GM12891 (cell line): ENCODE data around the gene ADI1. TPM values are rescaled to one million over a fixed set of nuclear protein-coding genes. Genes with fewer than 3 reads are reported as not detected.

ENCODE experiments used
- DNase-seq: peaks from one replicate; pipeline ENCODE4 v3.0.0; 2011; ENCODE audit warnings: low spot score; ENCODE audit not compliant: insufficient read length
- FAIRE-seq: peaks from 2 replicates; lab custom pipeline; 2011; peaks lifted over from hg19 to GRCh38; lab: Jason Lieb, UNC
- PAX5 ChIP-seq: IDR thresholded peaks from 2 replicates; pipeline ENCODE4 v1.6.1; 2011; ENCODE audit warnings: low read length, moderate library complexity, mild to moderate bottlenecking; ENCODE audit not compliant: insufficient read depth, severe bottlenecking
- POLR2A ChIP-seq: IDR thresholded peaks from 2 replicates; pipeline ENCODE4 v1.6.1; 2011; ENCODE audit warnings: low read depth, low read length, control low read depth
- POLR2AphosphoS5 ChIP-seq: IDR thresholded peaks from 2 replicates; pipeline ENCODE4 v1.6.1; 2011; ENCODE audit warnings: low read depth, low read length, control low read depth
- POU2F2 ChIP-seq: IDR thresholded peaks from 2 replicates; pipeline ENCODE4 v1.6.1; 2011; ENCODE audit warnings: low read depth, mild to moderate bottlenecking, control low read depth, low read length, moderate library complexity
- SPI1 ChIP-seq: IDR thresholded peaks from 2 replicates; pipeline ENCODE4 v1.6.1; 2011; ENCODE audit warnings: low read depth, low read length, control low read depth
- TAF1 ChIP-seq: IDR thresholded peaks from 2 replicates; pipeline ENCODE4 v1.6.1; 2011; ENCODE audit warnings: low read depth, low read length, control low read depth
- polyA plus RNA-seq: library from polyadenylated mRNA; unstranded; fragments of >200 nt; gene quantifications from one replicate; pipeline ENCODE4 v1.2.1, GENCODE V29; 2012; ENCODE audit warnings: low read depth, missing spikeins, inconsistent platforms; ENCODE audit not compliant: missing spikeins

ADI1 gene
- 16.1 TPM for polyA plus RNA-seq

DNA sequence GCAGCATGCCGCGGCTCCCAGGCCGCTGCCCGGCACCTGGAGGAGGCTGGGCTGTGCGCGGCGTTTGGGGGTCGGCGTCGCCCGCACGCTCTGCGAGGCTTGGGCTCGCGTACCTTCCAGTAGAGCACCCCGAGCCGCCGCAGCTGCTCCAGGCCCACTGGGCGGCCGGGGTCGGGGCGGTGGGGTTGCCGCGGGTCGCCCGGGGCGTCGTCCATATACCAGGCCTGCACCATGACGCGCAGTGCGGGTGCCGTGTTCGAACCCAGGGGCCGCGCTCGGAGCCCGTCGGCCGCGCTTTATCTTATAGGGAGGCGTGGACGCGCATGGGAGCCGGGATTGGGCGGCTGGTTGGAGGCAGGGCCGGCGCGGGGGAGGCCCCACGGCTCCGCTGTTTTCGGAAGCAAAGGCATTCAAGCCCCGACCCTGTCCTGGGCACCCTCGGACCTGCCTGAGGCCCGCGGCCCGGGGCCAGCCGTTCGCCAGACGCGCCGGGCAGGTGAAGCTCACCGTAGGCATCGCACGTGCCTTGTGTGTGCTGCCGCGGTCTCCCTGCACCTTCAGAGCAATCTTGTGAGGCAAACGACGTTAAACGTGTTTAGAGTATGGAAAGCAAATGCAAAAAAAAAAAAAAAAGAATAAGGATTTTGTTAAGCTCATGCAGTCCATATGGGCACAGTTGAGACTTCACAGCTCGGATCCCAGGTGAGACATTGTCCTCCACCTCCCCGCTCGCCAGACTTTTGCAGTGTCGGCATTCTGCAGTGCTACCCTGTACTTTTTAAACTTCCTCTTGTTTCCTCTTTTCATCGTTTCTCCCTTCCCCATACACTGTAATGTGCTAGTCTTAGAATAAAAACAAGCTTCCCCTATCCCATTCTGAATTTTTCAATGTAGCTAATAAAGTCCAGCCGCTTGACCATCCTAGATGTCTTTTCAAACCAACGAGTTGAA is at the start of gene ADI1:
Gene ADI1, minus strand, starts transcription at position 277 of the 951 bp plus-strand sequence. Its CDS starts 44 bp downstream, at position 233.
- DNase-seq, result peak; percentile 73
- FAIRE-seq, result no peak
- TF ChIP-seq SPI1, result no peak
- peak; percentile 76; the same call in 1 of the 2 replicates for TF ChIP-seq POLR2A
- TF ChIP-seq POLR2AphosphoS5, result peak; percentile 75; the same call in 1 of the 2 replicates
- TF ChIP-seq POU2F2, result peak; percentile 49; the same call in 1 of the 2 replicates
- no peak for TF ChIP-seq PAX5
- peak; percentile 53; the same call in 1 of the 2 replicates for TF ChIP-seq TAF1

- DNase-seq, result no peak
- TF ChIP-seq SPI1, result no peak
- no peak for TF ChIP-seq POLR2A
- TF ChIP-seq POLR2AphosphoS5, result no peak
- no peak for TF ChIP-seq TAF1
- TF ChIP-seq POU2F2, result no peak
- TF ChIP-seq PAX5, result no peak
- no peak for FAIRE-seq
Measured at GRCh38 chr2:3566806-3567205, 47.5 kb upstream of the ADI1 start.

DNA sequence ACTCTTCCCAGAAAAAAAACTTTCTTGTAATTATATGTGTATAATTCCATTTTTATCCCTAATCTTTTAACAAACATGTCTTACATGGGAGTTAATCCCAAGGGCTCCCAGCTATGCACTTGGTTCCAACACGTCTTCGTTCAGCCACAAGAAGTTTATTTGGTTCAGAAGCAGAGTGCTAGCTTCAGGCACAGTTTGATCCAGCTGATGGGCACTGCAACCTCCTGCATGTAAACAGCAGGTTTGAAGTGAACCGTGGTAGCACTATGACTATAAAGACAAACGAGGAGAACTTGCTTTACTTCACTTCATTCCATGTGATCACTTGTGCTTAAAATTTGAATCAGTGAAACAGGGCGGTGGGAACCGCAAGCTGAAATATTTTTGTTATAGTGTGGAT is 45.8 kb upstream of the ADI1 start:
- FAIRE-seq (no peak), DNase-seq (no peak)
- TF ChIP-seq TAF1 (no peak), SPI1 (no peak)

DNA sequence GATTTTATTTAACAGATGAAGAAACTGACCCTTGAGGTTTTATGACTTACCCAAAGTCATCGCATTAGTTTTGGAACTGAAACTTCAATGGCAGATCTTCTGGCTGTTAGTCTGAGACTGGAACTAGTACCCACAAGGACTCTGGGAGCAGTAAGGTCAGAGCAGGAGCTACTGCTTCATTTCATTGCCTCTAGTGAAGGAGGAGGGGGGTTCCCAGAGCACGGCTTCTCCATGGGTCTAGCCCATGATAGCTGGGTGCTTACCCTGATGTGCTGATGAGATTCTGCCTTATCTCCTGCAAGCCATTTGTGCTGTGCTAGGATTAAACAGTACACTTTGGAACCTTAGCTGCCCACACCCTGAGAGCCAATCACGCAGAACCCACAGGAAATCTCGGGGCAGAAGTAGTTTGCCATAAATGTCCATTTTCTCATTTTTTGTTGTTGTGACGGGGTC is 44.2 kb upstream of the ADI1 start:
- FAIRE-seq (no peak), DNase-seq (peak; percentile 30)
- 0 out of 2 replicates have a peak, but pooled peaks have one; percentile 16 for TF ChIP-seq POLR2A
- no peak for TF ChIP-seq POLR2AphosphoS5

- TF ChIP-seq SPI1, result no peak; the same call in 1 of the 2 replicates
- TF ChIP-seq POLR2AphosphoS5, result peak; percentile 91
- TF ChIP-seq TAF1, result peak; percentile 59
- TF ChIP-seq POLR2A, result peak; percentile 90
- peak; percentile 94 for FAIRE-seq
- peak; percentile 97 for DNase-seq
Measured at GRCh38 chr2:3558205-3559014, 39.1 kb upstream of the ADI1 start, which contains the start of gene RNASEH1. Gene RNASEH1, minus strand, starts transcription at chr2:3558333. Its CDS starts 73 bp downstream, at chr2:3558260.

DNA sequence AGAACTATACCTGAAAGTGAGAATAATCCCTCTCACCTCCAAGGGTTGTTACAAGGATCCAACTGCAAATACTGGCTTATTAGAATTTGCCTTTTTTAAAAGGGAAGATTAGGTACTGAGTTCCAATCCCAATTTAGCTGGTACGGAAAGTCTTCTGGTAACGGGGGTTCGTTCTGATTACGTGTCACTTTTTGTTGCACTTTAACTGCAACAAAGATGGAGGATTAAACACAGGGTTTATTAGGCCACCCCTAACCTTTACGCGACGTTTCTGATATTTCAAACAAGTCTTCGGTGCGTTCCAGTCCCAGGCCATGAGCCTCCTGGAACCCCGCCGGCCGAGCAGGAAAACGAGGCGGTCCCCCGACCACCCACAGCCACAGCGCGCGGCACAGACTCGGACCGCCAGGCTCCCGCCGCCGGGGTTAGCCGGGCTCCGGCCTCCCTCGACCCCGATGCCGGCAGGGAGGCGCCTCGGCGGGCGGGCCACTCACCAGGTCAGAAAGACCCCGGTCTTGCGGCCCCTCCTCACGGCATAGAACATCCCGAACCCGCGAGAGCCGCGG is 38.4 kb upstream of the ADI1 start:
- no peak for TF ChIP-seq POLR2A
- TF ChIP-seq SPI1, result no peak
- no peak for TF ChIP-seq TAF1
- TF ChIP-seq PAX5, result no peak
- TF ChIP-seq POU2F2, result no peak
- TF ChIP-seq POLR2AphosphoS5, result no peak
- FAIRE-seq (no peak), DNase-seq (no peak)

GRCh38 chr2:3553946-3554345 is 34.6 kb upstream of the ADI1 start:
- DNase-seq, result no peak
- FAIRE-seq, result no peak
- TF ChIP-seq POU2F2 (no peak), PAX5 (no peak), SPI1 (no peak)

- FAIRE-seq (no peak), DNase-seq (no peak)
- TF ChIP-seq POLR2AphosphoS5 (no peak), POLR2A (no peak), TAF1 (no peak)
Measured at GRCh38 chr2:3547915-3548314, 28.6 kb upstream of the ADI1 start.

DNA sequence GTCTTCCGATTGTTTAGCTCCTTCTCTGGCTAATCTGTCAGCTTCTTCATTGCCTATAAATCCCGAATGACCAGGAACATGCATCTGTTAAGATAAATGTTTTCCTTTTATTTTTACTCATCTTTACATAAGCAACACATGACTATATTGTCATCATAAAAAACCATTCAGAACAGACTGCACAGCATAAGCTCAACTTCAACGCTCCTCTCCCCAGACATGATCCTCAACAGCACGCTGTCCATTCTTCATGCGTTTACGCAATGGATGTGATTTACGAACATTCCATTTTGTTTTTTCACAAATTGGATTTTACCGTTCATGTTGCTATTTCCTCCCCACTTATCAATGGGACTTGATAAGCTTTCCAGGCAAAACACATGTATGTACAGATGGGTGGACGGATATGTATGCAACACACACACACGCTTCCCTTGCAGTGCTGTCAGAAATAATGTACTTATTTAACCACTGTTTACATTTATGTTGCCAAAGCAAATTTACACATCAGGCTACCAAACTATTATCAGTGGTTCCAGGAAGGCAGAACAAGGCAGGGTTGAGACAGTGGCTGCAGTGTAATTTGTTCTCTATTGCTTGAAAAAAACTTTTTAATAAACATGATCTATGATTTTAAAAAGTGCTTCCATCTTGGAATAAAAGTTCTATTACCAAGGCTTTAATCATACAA is 26.6 kb upstream of the ADI1 start:
- DNase-seq (no peak), FAIRE-seq (no peak)
- TF ChIP-seq SPI1 (no peak), POU2F2 (no peak), TAF1 (no peak), POLR2A (no peak), POLR2AphosphoS5 (no peak), PAX5 (no peak)
